Caco-2 (cell line): ENCODE results near the gene AP2A2. TPM values are rescaled to one million over a fixed set of nuclear protein-coding genes. Genes with fewer than 3 reads are reported as not detected.

Experiments
- BruUV-seq: library from RNA; stranded (reverse); fragments of 400-500 nt; replicated peaks from 2 replicates; lab custom pipeline; 2021; lab: Mats Ljungman, UMichigan
- CTCF ChIA-PET: fragments of 300-600 bp; sonication (Branson Sonifier 250); formaldehyde crosslinking; loops from one replicate; lab custom pipeline; 2022; ENCODE audit warnings: antibody characterized with exemption; lab: Charles Lee
- POLR2A ChIA-PET: fragments of 300-600 bp; sonication (Branson Sonifier 250); formaldehyde crosslinking; loops from one replicate; lab custom pipeline; 2022; ENCODE audit warnings: antibody characterized with exemption; lab: Charles Lee
- DNase-seq, 2 experiments: peaks; one replicate each; pipeline versions ENCODE4 v3.0.0 to v3.0.0-alpha.2; 2020 to 2022
- H3K27me3 ChIP-seq: replicated peaks from 2 replicates; pipeline ENCODE4 v1.6.0; 2011; ENCODE audit warnings: low read length; ENCODE audit not compliant: control insufficient read depth, insufficient read depth
- H3K36me3 ChIP-seq: 2 replicates; pipeline ENCODE4 v1.5.1; 2011; ENCODE audit warnings: low read length; ENCODE audit not compliant: control insufficient read depth, insufficient read depth
- H3K4me1 ChIP-seq: fragments of 250-450 bp; sonication (Bioruptor Pico); 2 replicates; pipeline ENCODE4 v1.5.1; 2020; ENCODE audit warnings: mild to moderate bottlenecking
- H3K4me3 ChIP-seq: 2 replicates; pipeline ENCODE4 v1.5.1; 2011; ENCODE audit warnings: low read depth, mild to moderate bottlenecking, control low read depth, low read length
- H3K9me3 ChIP-seq: fragments of 250-450 bp; sonication (Bioruptor Pico); 2 replicates; pipeline ENCODE4 v1.5.1; 2020; ENCODE audit warnings: mild to moderate bottlenecking, moderate library complexity
- H3K27ac Mint-ChIP-seq: one replicate; pipeline ENCODE4 v1.8.0; 2022; ENCODE audit warnings: mixed read lengths; ENCODE audit not compliant: unreplicated experiment
- H3K27me3 Mint-ChIP-seq: one replicate; pipeline ENCODE4 v1.8.0; 2022; ENCODE audit warnings: mixed read lengths; ENCODE audit not compliant: insufficient read depth, unreplicated experiment
- H3K36me3 Mint-ChIP-seq: one replicate; pipeline ENCODE4 v1.8.0; 2022; ENCODE audit warnings: mild to moderate bottlenecking, mixed read lengths; ENCODE audit not compliant: insufficient read depth, unreplicated experiment
- H3K4me1 Mint-ChIP-seq: one replicate; pipeline ENCODE4 v1.8.0; 2022; ENCODE audit warnings: low read depth, mixed read lengths; ENCODE audit not compliant: unreplicated experiment
- H3K4me3 Mint-ChIP-seq: one replicate; pipeline ENCODE4 v1.8.0; 2022; ENCODE audit warnings: mild to moderate bottlenecking, moderate library complexity, mixed read lengths; ENCODE audit not compliant: unreplicated experiment
- H3K9me3 Mint-ChIP-seq: one replicate; pipeline ENCODE4 v1.8.0; 2022; ENCODE audit warnings: mixed read lengths; ENCODE audit not compliant: unreplicated experiment
- intact Hi-C: fragments of 100-400 bp; cut with micrococcal nuclease; formaldehyde crosslinking; loops from one replicate; pipeline ENCODE4 v1.10.0; 2022; ENCODE audit not compliant: unreplicated experiment
- total RNA-seq: library from RNA; stranded (reverse); gene quantifications from 2 replicates; pipeline ENCODE4 v1.2.3, GENCODE V29; 2022
- TF ChIP-seq, protein P1 (sequence below), 2 experiments: fragments of 200-600 bp in 1 of 2; IDR thresholded peaks; 1 replicate in 1 of 2; 2 replicates in 1 of 2; pipeline versions ENCODE4 v1.5.1 to v1.8.0; 2011 to 2022; ENCODE audit warnings: antibody characterized with exemption in 1 of 2, control low read depth in 1 of 2, inconsistent platforms in 1 of 2, low read depth in 1 of 2, low read length in 1 of 2, mild to moderate bottlenecking in 1 of 2, moderate library complexity in 1 of 2; ENCODE audit not compliant: insufficient read depth in 1 of 2, severe bottlenecking in 1 of 2, unreplicated experiment in 1 of 2

AP2A2 gene
- total RNA-seq, 1 experiment from 2014 or later: 130 TPM

DNA sequence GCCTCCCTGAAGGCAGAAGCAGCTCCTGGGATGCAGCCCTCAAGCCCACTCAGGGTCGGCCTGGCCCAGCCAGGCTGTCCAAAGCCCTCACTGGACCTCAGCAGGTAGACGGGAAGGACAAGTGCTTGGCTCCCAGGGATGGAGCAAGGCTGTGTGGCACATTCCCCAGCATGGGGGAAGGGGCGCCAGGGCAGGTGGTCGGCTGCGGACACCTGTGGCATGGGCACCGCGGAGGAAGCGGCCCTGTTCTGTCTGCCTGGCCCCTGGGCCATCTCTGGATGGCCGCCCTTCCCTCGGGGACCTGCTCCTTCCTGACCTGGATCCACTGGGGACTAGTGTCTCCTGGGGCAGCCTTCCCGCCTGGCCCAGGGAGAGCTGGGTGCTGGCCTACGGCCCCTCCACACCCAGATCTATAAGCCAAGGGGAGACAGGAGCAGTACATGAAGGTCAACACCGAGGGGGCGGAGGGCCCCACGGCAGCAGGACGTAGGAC lies 41.0 kb upstream of the AP2A2 start:
- no peak overlapping the region for H3K27ac Mint-ChIP-seq
- no peaks in the 10 kb centered on the region for H3K27me3 ChIP-seq
- no peaks in the 10 kb centered on the region for H3K4me1 ChIP-seq
- H3K27me3 Mint-ChIP-seq: no peaks in the 10 kb centered on the region
- CTCF ChIA-PET: no interaction called here
- no peak overlapping the region for H3K4me3 ChIP-seq
- intact Hi-C loops: no loop called here
- H3K9me3 Mint-ChIP-seq: no peaks in the 10 kb centered on the region
- H3K9me3 ChIP-seq: no peaks in the 10 kb centered on the region
- POLR2A ChIA-PET: interaction anchor here (0.5 kb wide), 1 partner anchor 66 kb away, joined by 3 read pairs; the partner anchor contains the start of gene PNPLA2
- no peaks in the 10 kb centered on the region for H3K4me1 Mint-ChIP-seq
- DNase-seq: no peak
- H3K36me3 Mint-ChIP-seq: peaks cover 51% of the 10 kb centered on the region
- TF ChIP-seq, protein P1, sequence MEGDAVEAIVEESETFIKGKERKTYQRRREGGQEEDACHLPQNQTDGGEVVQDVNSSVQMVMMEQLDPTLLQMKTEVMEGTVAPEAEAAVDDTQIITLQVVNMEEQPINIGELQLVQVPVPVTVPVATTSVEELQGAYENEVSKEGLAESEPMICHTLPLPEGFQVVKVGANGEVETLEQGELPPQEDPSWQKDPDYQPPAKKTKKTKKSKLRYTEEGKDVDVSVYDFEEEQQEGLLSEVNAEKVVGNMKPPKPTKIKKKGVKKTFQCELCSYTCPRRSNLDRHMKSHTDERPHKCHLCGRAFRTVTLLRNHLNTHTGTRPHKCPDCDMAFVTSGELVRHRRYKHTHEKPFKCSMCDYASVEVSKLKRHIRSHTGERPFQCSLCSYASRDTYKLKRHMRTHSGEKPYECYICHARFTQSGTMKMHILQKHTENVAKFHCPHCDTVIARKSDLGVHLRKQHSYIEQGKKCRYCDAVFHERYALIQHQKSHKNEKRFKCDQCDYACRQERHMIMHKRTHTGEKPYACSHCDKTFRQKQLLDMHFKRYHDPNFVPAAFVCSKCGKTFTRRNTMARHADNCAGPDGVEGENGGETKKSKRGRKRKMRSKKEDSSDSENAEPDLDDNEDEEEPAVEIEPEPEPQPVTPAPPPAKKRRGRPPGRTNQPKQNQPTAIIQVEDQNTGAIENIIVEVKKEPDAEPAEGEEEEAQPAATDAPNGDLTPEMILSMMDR (IDR thresholded peaks at IDR 0.05; ENCODE audit: insufficient read depth in 1 of 2, low read depth in 1 of 2, low read length in 1 of 2, severe bottlenecking in 1 of 2, unreplicated experiment in 1 of 2): no peak
- peaks cover 3% of the 10 kb centered on the region for H3K36me3 ChIP-seq
- H3K4me3 Mint-ChIP-seq: no peak overlapping the region
- no TSS peak for BruUV-seq

DNA sequence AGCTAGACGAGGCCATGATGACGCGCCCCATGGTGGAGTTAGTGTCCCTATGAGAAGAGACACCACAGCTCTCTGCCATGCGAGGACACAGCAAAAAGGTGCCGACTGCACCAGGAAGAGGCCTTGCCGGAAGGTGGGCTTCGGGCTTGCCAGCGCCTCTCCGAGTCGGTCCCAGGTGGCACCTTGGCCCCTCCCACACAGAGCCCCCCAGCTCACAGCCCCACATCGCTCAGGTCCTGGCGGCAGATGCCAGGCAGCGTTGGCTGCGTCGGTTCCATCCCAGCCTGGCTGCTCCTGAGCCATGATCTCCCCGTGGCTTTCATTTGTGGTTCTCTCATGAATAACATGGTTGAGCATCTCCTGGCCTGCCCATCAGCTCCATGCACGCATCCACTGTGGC lies 39.1 kb upstream of the AP2A2 start:
- POLR2A ChIA-PET: no interaction called here
- Mint-ChIP-seq H3K9me3 (no peaks in the 10 kb centered on the region), H3K27me3 (no peaks in the 10 kb centered on the region), H3K36me3 (peaks cover 48% of the 10 kb centered on the region), H3K27ac (no peak overlapping the region), H3K4me3 (no peak overlapping the region), H3K4me1 (no peaks in the 10 kb centered on the region)
- TF ChIP-seq, protein P1 (IDR thresholded peaks at IDR 0.05; ENCODE audit: insufficient read depth in 1 of 2, low read depth in 1 of 2, low read length in 1 of 2, severe bottlenecking in 1 of 2, unreplicated experiment in 1 of 2): no peak
- Histone ChIP-seq H3K4me1 (no peaks in the 10 kb centered on the region), H3K9me3 (no peaks in the 10 kb centered on the region), H3K4me3 (no peak overlapping the region), H3K36me3 (peaks cover 3% of the 10 kb centered on the region), H3K27me3 (no peaks in the 10 kb centered on the region)
- CTCF ChIA-PET: interaction anchor here (0.7 kb wide), 1 partner anchor 526 kb away, joined by 3 read pairs; no protein-coding TSS in a partner anchor
- intact Hi-C loops: no loop called here
- no TSS peak for BruUV-seq
- DNase-seq: no peak

DNA sequence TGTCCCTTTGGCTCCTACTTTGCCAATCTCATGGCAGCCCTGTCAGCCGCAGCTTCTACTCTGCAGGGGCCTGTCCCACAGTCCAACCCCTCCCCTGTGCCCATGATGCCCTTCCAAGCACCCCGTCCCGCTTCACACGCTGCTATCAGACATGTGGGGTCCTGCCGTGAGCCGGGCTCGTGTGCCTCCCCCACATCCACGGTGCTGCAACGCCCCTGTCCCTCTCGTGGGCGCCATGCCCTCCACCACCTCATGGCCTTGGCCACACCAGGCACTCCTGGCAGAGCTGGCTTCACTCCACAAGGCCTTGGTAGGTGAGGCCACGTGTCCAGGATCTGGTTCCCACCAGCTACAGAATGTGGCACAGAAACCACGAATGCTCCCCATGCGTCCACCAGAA lies 38.1 kb upstream of the AP2A2 start:
- no peaks in the 10 kb centered on the region for H3K9me3 ChIP-seq
- H3K27me3 ChIP-seq: no peaks in the 10 kb centered on the region
- no TSS peak for BruUV-seq
- Mint-ChIP-seq H3K27me3 (no peaks in the 10 kb centered on the region), H3K36me3 (peaks cover 38% of the 10 kb centered on the region), H3K9me3 (no peaks in the 10 kb centered on the region), H3K4me1 (no peaks in the 10 kb centered on the region), H3K27ac (no peak overlapping the region), H3K4me3 (no peak overlapping the region)
- intact Hi-C loops: no loop called here
- peaks cover 3% of the 10 kb centered on the region for H3K36me3 ChIP-seq
- POLR2A ChIA-PET: no interaction called here
- TF ChIP-seq, protein P1 (IDR thresholded peaks at IDR 0.05; ENCODE audit: insufficient read depth in 1 of 2, low read depth in 1 of 2, low read length in 1 of 2, severe bottlenecking in 1 of 2, unreplicated experiment in 1 of 2): no peak
- no peaks in the 10 kb centered on the region for H3K4me1 ChIP-seq
- CTCF ChIA-PET: no interaction called here
- no peak overlapping the region for H3K4me3 ChIP-seq
- DNase-seq: no peak
